ENCODE results near the gene IFT81.

GRCh38 chr12:110201995-110202394 lies 77.8 kb downstream of the IFT81 start:
- TF ChIP-seq, protein P1, sequence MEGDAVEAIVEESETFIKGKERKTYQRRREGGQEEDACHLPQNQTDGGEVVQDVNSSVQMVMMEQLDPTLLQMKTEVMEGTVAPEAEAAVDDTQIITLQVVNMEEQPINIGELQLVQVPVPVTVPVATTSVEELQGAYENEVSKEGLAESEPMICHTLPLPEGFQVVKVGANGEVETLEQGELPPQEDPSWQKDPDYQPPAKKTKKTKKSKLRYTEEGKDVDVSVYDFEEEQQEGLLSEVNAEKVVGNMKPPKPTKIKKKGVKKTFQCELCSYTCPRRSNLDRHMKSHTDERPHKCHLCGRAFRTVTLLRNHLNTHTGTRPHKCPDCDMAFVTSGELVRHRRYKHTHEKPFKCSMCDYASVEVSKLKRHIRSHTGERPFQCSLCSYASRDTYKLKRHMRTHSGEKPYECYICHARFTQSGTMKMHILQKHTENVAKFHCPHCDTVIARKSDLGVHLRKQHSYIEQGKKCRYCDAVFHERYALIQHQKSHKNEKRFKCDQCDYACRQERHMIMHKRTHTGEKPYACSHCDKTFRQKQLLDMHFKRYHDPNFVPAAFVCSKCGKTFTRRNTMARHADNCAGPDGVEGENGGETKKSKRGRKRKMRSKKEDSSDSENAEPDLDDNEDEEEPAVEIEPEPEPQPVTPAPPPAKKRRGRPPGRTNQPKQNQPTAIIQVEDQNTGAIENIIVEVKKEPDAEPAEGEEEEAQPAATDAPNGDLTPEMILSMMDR (conservative IDR thresholded peaks at IDR 0.05; ENCODE audit: low read depth, low read length): no peak
- no peak for TF ChIP-seq EZH2 (IDR thresholded peaks at IDR 0.05; ENCODE audit: borderline replicate concordance, low read depth, low read length, poor library complexity, severe bottlenecking)
